Measurements from ENCODE around the gene UBXN4.

DNA sequence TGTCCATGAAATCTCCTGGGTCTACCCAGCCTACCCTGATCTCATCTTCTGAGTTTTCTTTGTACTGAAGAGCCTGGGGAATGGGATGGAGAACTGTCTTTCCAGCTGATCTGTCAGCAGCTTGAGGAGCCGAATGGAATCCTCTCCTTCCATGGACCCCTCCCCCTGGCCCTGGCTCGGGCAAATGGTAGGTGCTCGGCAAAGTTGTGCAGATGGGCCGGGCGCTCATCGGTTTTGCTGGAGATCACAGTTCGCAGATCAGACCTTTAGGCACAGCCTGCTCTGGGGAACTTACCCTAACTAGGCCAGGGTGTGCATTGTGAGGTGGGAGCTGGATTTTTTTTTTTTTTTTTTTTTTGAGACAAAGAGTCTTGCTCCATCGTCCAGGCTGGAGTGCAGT lies 55.0 kb downstream of the UBXN4 start:
- TF ChIP-seq, protein P1, sequence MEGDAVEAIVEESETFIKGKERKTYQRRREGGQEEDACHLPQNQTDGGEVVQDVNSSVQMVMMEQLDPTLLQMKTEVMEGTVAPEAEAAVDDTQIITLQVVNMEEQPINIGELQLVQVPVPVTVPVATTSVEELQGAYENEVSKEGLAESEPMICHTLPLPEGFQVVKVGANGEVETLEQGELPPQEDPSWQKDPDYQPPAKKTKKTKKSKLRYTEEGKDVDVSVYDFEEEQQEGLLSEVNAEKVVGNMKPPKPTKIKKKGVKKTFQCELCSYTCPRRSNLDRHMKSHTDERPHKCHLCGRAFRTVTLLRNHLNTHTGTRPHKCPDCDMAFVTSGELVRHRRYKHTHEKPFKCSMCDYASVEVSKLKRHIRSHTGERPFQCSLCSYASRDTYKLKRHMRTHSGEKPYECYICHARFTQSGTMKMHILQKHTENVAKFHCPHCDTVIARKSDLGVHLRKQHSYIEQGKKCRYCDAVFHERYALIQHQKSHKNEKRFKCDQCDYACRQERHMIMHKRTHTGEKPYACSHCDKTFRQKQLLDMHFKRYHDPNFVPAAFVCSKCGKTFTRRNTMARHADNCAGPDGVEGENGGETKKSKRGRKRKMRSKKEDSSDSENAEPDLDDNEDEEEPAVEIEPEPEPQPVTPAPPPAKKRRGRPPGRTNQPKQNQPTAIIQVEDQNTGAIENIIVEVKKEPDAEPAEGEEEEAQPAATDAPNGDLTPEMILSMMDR (IDR thresholded peaks at IDR 0.05), result no peak
- TF ChIP-seq POLR2AphosphoS5 (IDR thresholded peaks at IDR 0.05; ENCODE audit: low read depth, low read length) (no peak), SIN3A (IDR thresholded peaks at IDR 0.05; ENCODE audit: borderline replicate concordance, insufficient read depth, low read depth, low read length) (no peak)

Data from Panc1 (cell line).